Cardiac muscle cell (in vitro differentiated cells and primary cell): ENCODE measurements around the gene CITED1. TPM values are rescaled to one million over a fixed set of nuclear protein-coding genes. Genes with fewer than 3 reads are reported as not detected.

Experiments used
- DNase-seq, 2 donors: peaks; one replicate each; pipeline versions ENCODE4 v3.0.0 to v3.0.0-alpha.2; 2010 to 2017; ENCODE audit warnings: low read depth in 1 of 2, low spot score in 1 of 2
- H3K27ac ChIP-seq: fragments of 200-600 bp; sonication (generic); 2 replicates; pipeline ENCODE4 v1.5.1; 2016
- H3K27me3 ChIP-seq: fragments of 200-600 bp; sonication (generic); 2 replicates; pipeline ENCODE4 v1.6.0; 2016; ENCODE audit warnings: control low read depth
- H3K36me3 ChIP-seq: fragments of 200-600 bp; sonication (generic); 2 replicates; pipeline ENCODE4 v1.5.1; 2016; ENCODE audit warnings: control low read depth
- H3K4me1 ChIP-seq: fragments of 200-600 bp; sonication (generic); 2 replicates; pipeline ENCODE4 v1.8.1; 2017; ENCODE audit warnings: low read depth, mild to moderate bottlenecking, mixed run types
- H3K4me3 ChIP-seq: fragments of 200-600 bp; sonication (generic); 2 replicates; pipeline ENCODE4 v1.5.1; 2016; ENCODE audit warnings: mild to moderate bottlenecking
- H3K9me3 ChIP-seq: fragments of 200-600 bp; sonication (generic); 2 replicates; pipeline ENCODE4 v1.5.1; 2017; ENCODE audit warnings: low read depth, mild to moderate bottlenecking, control low read depth
- CTCF ChIP-seq: IDR thresholded peaks from 2 replicates; pipeline ENCODE4 v1.5.1; 2012; ENCODE audit warnings: low read depth, mild to moderate bottlenecking, low read length
- polyA plus RNA-seq: library from polyadenylated mRNA; unstranded; fragments of >200 nt; fragmentation: Nextera tagmentation; extraction: Ambion mirVana; gene quantifications from 2 replicates; pipeline ENCODE4 v1.2.1, GENCODE V29; 2016
- total RNA-seq: library from RNA; depleted of rRNA; stranded (reverse); fragments of >200 nt; gene quantifications from 2 replicates; pipeline ENCODE4 v1.2.3, GENCODE V29; 2016

The CITED1 gene
- total and polyA plus RNA-seq, 2 experiments from 2014 or later = 1.0 to 1.1 TPM

GRCh38 chrX:72255864-72256263, 49.9 kb downstream of the CITED1 start:
- no peaks in the 10 kb centered on the region for H3K9me3 ChIP-seq
- no peak overlapping the region for H3K4me3 ChIP-seq
- no peaks in the 10 kb centered on the region for H3K36me3 ChIP-seq
- no peak for DNase-seq
- no peak overlapping the region for H3K27ac ChIP-seq
- H3K27me3 ChIP-seq = no peaks in the 10 kb centered on the region
- no peak for TF ChIP-seq CTCF
- no peaks in the 10 kb centered on the region for H3K4me1 ChIP-seq

GRCh38 chrX:72255445-72255844, 50.3 kb downstream of the CITED1 start:
- Histone ChIP-seq H3K4me3 (no peak overlapping the region), H3K27me3 (no peaks in the 10 kb centered on the region), H3K9me3 (no peaks in the 10 kb centered on the region), H3K27ac (no peak overlapping the region), H3K4me1 (no peaks in the 10 kb centered on the region), H3K36me3 (no peaks in the 10 kb centered on the region)
- no peak for TF ChIP-seq CTCF
- no peak for DNase-seq

- no peak for TF ChIP-seq CTCF
- DNase-seq = no peak
- H3K36me3 ChIP-seq = no peaks in the 10 kb centered on the region
- H3K27ac ChIP-seq = no peak overlapping the region
- H3K9me3 ChIP-seq = no peaks in the 10 kb centered on the region
- H3K4me1 ChIP-seq = no peaks in the 10 kb centered on the region
- no peak overlapping the region for H3K4me3 ChIP-seq
- no peaks in the 10 kb centered on the region for H3K27me3 ChIP-seq
These were observed 50.9 kb downstream of the CITED1 start for GRCh38 chrX:72254816-72255215.

- Histone ChIP-seq H3K4me3 (no peak overlapping the region), H3K36me3 (no peaks in the 10 kb centered on the region), H3K9me3 (no peaks in the 10 kb centered on the region), H3K27ac (no peak overlapping the region), H3K27me3 (no peaks in the 10 kb centered on the region), H3K4me1 (no peaks in the 10 kb centered on the region)
- DNase-seq = no peak
- TF ChIP-seq CTCF = no peak
These were observed 52.0 kb downstream of the CITED1 start for GRCh38 chrX:72253686-72254085.

Other genes starting within 250 kb of the CITED1 start
- gene RTL5, start 174.0 kb downstream of the CITED1 start, total RNA-seq = 9.0 and 11.6 TPM in 2 replicates
- 8.3 and 10.4 TPM in 2 replicates for gene RTL5, start 174.0 kb downstream of the CITED1 start, polyA plus RNA-seq
- gene PIN4, start 124.2 kb downstream of the CITED1 start, total RNA-seq = 21.1 and 21.6 TPM in 2 replicates
- gene PIN4, start 124.2 kb downstream of the CITED1 start, polyA plus RNA-seq = 44.8 and 63.7 TPM in 2 replicates
- gene ERCC6L, start 66.9 kb downstream of the CITED1 start, total RNA-seq = 0.81 and 2.9 TPM in 2 replicates
- 2.4 TPM in 2 replicates for gene ERCC6L, start 66.9 kb downstream of the CITED1 start, polyA plus RNA-seq
- 664 and 726 TPM in 2 replicates for gene RPS4X, start 28.7 kb downstream of the CITED1 start, total RNA-seq
- 193 and 227 TPM in 2 replicates for gene RPS4X, start 28.7 kb downstream of the CITED1 start, polyA plus RNA-seq